ENCODE measurements around the gene GXYLT2. TPM values are rescaled to one million over a fixed set of nuclear protein-coding genes. Genes with fewer than 3 reads are reported as not detected.

GXYLT2 gene
- total RNA-seq, 2 donors from 2014 or later, result 7.7 to 20.9 TPM

GRCh38 chr3:72888546-72889309 lies 882 bp downstream of the GXYLT2 start:
- H3K36me3 ChIP-seq, result no peaks in the 10 kb centered on the region
- peak overlapping the region; percentile 35 for H3K4me3 ChIP-seq
- H3K27me3 ChIP-seq (replicated peaks; ENCODE audit: insufficient read depth), result no peaks in the 10 kb centered on the region
- no peaks in the 10 kb centered on the region for H3K9me3 ChIP-seq
- 10% methylated on average over 21 of the region's 21 CpGs for WGBS
- peak overlapping the region; percentile 1 to 2 for H3K27ac ChIP-seq
- peak; percentile 12 for DNase-seq (ENCODE audit: low spot score)
- intact Hi-C loops (cut with DNase I), result loop anchor here (5.0 kb wide), 3 partner anchors 41 to 109 kb away; partner anchors contain the start of genes PPP4R2 and SHQ1
- no peak for TF ChIP-seq CTCF (IDR thresholded peaks at IDR 0.05)
- TF ChIP-seq POLR2AphosphoS5 (IDR thresholded peaks at IDR 0.05), result no peak
- no peak for TF ChIP-seq POLR2A (IDR thresholded peaks at IDR 0.05)
- H3K4me1 ChIP-seq (replicated peaks), result no peaks in the 10 kb centered on the region

GRCh38 chr3:72889310-72890165 lies 1.7 kb downstream of the GXYLT2 start:
- WGBS, result 47% methylated on average over 13 of the region's 13 CpGs

GRCh38 chr3:72890166-72890925 lies 2.5 kb downstream of the GXYLT2 start:
- Histone ChIP-seq H3K36me3 (no peaks in the 10 kb centered on the region), H3K9me3 (no peaks in the 10 kb centered on the region), H3K4me3 (no peak overlapping the region), H3K27ac (no peak overlapping the region), H3K4me1 (replicated peaks) (no peaks in the 10 kb centered on the region), H3K27me3 (replicated peaks; ENCODE audit: insufficient read depth) (no peaks in the 10 kb centered on the region)
- no peak for DNase-seq (ENCODE audit: low spot score)
- 63% methylated on average over 10 of the region's 10 CpGs for WGBS
- no peak for TF ChIP-seq POLR2AphosphoS5 (IDR thresholded peaks at IDR 0.05)
- TF ChIP-seq POLR2A (IDR thresholded peaks at IDR 0.05), result no peak
- intact Hi-C loops (cut with DNase I), result no loop called here

More at GRCh38 chr3:72889310-72890165, 1.7 kb downstream of the GXYLT2 start:
- H3K4me3 ChIP-seq, result peak overlapping the region in 1 of 2 donors; percentile 35
- no peaks in the 10 kb centered on the region for H3K9me3 ChIP-seq
- TF ChIP-seq POLR2A (IDR thresholded peaks at IDR 0.05), result no peak
- TF ChIP-seq POLR2AphosphoS5 (IDR thresholded peaks at IDR 0.05), result no peak
- TF ChIP-seq CTCF (IDR thresholded peaks at IDR 0.05), result no peak
- no peak for DNase-seq (ENCODE audit: low spot score)
- intact Hi-C loops (cut with DNase I), result loop anchor here (5.0 kb wide), 3 partner anchors 42 to 108 kb away; partner anchors contain the start of genes PPP4R2 and SHQ1
- H3K27me3 ChIP-seq (replicated peaks; ENCODE audit: insufficient read depth), result no peaks in the 10 kb centered on the region
- no peaks in the 10 kb centered on the region for H3K4me1 ChIP-seq (replicated peaks)
- no peaks in the 10 kb centered on the region for H3K36me3 ChIP-seq
- H3K27ac ChIP-seq, result peak overlapping the region; percentile 1 to 2

GRCh38 chr3:72891053-72891855 lies 3.4 kb downstream of the GXYLT2 start:
- no peak for DNase-seq (ENCODE audit: low spot score)
- Histone ChIP-seq H3K4me3 (no peak overlapping the region), H3K9me3 (no peaks in the 10 kb centered on the region), H3K27me3 (replicated peaks; ENCODE audit: insufficient read depth) (no peaks in the 10 kb centered on the region), H3K4me1 (replicated peaks) (no peaks in the 10 kb centered on the region), H3K36me3 (no peaks in the 10 kb centered on the region), H3K27ac (no peak overlapping the region)
- peak in 1 of 4 experiments; percentile 8 for TF ChIP-seq CTCF (IDR thresholded peaks at IDR 0.05)
- no peak for TF ChIP-seq POLR2A (IDR thresholded peaks at IDR 0.05)
- no peak for TF ChIP-seq POLR2AphosphoS5 (IDR thresholded peaks at IDR 0.05)
- WGBS, result 22% methylated on average over 8 of the region's 8 CpGs
- intact Hi-C loops (cut with DNase I), result no loop called here

All from prostate gland (tissue), 2 donors.